AG20443 (cell line): ENCODE measurements around the gene OSBP2.

Source experiments
- DNase-seq: peaks from one replicate; pipeline ENCODE4 v3.0.0; 2012; ENCODE audit warnings: low spot score, mixed read lengths

The OSBP2 gene

DNA sequence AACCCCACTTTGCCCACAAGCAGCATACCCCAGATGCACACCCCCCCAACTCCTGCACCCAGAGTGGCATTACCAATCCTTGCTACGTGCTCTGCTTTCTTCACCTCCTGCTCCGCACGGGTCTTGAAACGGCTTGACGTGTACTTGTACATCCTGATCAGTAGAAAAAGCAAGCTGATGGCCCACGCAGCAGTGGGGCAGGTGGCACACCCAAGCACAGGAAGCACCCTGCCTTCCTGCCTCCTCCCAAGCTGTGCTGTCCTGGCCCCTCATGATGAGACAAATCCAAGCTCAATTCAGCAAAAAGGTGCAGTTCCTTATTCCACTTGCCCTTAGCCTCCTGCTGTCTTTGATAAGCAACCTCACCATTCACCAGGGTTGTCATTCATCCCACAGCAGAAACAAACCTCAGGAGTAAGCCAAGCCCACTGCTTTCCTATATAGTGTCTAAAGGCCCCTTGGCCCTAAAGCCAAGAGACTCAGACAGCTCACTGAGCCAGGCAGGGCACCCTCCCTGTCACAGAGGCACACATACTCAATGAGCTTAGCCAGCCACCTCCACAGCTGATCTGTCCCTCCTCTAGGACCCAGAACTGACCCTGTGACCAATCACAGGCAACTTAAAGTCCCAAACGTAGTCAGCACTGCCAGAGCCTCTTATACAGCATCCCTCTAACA is 246.2 kb downstream of the OSBP2 start:
- peak; percentile 6 for DNase-seq

DNA sequence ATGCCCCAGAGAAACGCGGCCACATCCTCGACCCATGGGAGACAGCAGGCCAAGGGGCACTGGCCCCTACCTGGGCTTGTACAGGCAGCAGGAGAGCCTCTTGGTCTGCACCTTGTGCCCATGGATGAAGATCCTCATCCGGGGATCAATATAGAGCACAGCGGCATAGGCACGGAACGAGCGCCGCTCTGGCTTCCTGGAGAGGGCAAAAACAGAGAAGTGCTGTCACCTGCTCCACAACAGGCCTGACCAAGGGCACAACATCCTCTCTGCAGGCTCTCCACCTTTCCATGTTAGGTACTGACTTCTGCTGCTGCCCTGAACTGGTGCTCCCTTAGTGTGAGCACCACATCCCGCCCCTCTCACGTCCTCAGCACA is 246.7 kb downstream of the OSBP2 start:
- DNase-seq, result no peak

DNA sequence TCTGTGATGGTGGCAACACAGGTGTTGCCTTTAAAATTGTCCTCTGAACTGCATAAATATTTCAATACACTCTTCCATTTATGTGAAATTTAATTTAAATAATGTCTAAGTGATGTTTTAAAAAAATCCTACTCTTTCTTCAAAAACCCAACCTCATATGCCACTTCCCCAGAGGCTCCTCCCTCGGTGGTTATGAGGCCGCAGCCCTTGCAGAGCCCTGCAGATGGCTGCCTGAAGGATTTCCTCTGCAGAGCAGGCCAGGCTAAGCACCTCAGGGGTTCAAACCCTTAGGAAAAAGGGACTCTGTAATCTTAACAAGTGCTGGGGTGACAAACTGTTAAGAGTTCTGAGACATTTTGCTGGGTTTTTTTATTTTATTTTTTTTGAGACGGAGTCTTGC is 248.7 kb downstream of the OSBP2 start:
- DNase-seq, result peak; percentile 8

DNA sequence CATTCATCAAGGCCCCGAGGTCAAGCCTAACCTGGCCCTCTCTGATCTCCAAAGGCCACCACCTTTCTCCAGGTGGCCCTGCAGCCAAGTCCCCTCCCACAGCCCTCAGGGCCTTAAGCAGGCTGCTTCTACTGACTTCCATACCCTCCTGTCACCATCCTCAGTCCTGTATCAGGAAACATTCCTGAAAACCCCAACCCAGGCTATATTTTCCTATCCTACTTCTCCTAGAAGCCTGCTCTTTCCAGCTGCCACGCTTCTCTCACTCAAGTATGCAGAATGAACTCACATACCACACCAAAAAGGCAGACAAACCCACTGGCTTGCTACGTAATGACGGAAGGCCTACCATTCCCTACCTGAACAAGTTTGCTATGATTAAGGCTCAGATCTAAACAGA is 250.3 kb downstream of the OSBP2 start:
- DNase-seq, result no peak

DNA sequence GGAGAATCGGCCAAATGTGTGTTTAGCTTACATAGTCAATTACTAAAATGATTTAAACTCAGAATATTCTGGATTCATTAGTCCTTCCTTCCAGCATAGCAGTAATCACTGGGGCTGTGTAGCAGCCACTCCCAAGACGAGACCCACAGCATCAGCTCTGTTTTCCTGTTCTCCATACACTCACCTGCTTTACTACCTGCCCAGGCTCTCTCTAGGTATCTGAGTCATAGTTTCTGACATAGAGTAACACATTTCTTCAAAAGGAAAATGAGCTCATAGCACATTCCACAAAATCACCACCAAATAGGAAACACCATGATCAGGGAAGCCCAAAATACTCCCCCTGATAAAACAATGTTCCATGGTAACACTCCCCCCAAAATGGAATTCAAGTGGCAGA is 251.0 kb downstream of the OSBP2 start:
- no peak for DNase-seq

DNA sequence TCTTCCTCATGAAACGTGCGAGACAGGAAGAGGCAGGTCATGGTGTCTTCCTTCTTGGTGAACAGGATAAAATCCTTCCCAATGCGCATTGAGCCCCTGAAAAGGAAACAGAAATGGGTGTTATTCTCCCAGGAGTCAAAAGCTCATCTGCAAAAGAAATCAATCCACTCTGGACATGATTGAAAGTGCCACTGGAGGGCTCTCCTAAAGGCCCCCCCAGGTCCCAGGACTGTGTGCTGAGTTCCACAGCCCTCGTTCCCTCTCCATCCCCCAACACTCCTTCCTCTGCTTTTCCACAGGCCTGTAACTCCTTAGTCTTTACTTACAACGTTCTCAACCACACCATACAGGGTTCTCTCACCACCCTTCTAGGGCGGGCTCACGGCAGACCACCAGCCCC is 251.7 kb downstream of the OSBP2 start:
- no peak for DNase-seq

DNA sequence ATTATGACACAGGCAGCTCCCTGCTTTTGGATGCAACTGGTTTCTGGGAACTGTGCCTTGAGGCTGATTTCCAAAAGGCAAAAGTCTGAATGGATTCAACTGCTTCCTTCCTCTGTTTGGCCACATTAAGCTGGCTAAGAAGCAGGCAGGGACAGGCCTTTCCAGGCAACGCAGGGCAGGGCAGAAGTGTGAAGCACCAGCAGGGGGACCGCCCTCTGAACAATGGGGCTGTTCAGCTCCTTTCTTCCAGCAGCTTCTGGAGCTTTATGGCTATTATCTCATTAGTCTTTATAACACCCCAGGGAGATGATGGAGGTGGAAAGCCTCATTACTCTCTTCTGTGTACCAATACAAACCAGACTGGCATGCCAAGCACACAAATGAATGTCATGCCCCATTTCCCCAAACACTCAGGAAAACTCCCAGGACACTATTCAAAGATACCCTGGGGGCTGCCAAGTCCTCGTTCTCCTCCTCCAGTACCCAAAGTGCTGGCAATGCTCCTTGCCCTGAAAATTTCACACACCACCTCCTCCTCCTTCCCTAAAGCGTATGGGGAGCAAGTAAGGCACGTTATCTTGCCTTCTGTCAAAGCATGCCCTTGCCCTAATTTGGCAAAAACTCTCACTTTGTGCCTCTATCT is 252.6 kb downstream of the OSBP2 start:
- DNase-seq, result peak; percentile 13

DNA sequence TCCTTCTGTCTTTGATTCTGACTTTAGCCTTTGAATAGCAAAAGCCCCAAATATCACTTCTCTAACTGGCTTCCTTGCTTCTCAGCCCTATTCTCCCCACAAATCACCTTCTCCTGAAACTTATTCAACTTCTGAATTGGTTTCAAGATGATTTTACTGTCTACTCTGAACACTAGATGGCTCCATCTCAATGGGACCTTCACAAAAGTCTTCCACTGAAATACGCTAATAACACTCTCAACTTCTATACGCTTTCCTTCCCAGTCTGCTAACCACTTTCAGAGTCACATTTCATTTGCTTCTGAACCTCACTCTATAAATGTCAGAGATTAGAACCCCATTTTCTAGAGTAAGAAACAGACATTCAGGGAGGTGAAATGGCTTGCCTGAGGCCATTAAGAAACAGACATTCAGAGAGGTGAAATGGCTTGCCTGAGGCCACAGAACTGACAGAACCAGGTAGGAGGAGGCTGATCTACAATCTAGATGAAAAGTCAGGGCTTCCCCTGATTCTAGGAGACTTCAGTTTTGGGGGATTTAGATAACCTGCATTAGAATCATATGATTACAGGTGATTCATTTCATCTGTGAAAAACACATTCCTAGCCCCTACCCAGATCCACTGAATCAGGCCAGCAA is 253.3 kb downstream of the OSBP2 start:
- peak; percentile 62 for DNase-seq

DNA sequence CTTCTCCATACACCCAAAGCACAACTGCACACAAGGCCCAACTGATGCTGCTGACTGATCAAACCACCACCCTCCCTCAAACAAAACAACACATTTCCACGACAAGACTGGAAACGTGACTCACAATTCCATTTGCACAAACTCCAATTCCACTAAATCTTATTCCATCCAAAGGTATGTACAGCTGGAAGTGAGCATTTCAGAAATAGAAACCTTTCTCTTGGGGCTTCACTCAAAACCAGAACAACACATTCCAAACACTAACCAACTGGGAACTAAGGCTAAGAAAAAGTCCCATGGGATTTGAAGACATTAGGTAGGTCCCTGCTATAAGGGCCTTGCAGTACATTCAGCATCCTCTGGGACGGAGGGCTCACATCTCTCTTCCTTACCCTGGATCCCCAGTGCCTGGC is 254.3 kb downstream of the OSBP2 start:
- peak; percentile 53 for DNase-seq

DNA sequence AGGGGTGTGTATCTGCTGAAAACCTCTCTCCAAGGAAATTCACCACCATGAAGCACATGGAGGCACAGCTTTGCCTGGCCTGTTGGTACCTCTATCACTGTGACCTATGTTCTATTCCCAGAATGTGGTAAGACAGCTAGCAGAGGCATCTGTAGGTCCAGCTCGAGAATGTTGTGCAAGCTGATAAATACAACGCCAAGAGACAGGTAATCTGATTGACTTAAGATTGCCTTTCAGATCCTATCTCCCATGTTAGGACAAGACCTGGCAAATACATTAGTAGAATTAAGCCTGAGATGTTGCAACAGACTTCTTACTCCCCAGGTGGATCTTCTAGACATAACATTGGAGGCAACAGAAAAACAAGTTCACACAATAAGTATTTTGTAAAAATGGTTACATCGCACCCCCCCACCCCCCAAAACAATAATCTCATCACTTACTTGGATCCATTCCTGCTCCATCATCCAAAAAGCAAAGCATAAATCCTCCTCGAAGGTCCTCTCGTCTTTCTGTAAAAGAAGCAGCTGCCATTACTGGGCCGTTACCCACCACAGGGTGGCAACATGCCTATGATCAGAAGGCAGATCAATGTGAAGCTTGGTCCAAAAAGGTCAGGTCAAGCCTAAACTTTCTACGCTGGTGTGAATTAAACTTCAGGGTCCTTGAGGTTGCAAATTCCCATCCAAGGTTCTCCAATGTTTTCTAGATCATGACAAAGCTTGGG is 255.4 kb downstream of the OSBP2 start:
- no peak for DNase-seq

DNA sequence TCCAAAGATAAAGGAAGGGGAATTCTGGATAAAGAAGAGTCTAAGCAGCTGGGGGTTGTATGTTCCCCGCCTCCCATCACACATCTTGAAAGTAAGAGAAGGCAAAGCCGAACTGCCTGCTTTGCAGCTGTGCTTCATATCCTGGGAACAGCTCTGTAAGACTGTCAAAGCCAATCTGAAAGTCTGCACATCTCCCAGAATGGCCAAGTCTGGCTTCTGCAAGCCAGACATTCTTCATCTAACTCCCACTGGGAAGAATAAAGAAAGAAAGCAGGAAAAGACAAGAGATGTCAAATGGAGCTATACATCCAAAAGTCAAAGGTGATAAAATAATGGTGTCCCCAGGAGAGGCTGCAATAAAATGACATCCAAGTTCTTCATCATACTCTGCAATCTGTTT is 258.5 kb downstream of the OSBP2 start:
- no peak for DNase-seq

DNA sequence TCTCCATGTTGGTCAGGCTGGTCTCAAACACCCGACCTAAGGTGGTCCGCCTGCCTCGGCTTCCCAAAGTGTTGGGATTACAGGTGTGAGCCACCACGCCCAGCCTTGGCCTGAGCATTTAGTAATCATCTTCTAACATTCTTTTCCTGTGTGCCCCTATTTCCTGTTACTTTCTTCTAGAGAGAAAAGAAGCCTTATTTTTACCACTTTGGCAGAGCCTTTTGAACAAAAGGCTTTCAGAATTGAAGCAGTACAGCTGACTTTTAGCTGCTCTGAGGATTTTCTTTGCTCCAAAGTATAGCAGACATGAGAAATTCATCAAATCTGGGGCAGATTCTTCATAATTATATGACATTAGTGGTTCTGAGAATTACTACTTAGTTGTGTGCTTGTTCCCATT is 260.5 kb downstream of the OSBP2 start:
- DNase-seq, result no peak
